ENCODE data around the gene SHPK.

DNA sequence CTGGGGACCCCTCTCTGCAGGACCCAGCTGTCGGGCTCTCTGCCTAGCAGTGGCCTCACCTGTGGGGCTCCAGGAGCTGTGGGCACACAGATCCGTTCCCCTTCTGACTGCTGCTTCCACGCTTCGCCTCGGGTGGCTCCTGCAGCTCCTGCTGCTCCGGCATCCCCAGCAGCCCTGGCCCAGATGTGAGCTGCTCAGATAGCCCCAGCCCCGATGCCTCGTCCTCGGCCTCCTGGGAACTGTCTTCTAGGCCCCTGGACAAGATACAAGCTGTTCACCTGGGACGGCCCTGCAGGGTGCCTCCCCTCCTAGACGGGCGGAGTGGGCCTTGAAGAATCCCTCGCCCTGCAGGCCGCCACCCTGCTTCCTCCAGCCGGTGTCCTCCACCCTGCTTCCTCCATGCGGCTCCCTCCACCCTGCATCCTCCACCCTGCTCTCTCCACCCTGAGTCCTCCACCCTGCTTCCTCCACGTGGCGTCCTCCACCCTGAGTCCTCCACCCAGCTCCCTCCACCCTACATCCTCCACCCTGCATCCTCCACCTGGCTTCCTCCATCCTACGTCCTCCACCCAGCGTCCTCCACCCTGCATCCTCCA is 43.6 kb upstream of the SHPK start:
- no peak for TF ChIP-seq RCOR1 (IDR thresholded peaks at IDR 0.05; ENCODE audit: low read depth, low read length)
- no peak for TF ChIP-seq MAFK (IDR thresholded peaks at IDR 0.05; ENCODE audit: partially characterized antibody)
- TF ChIP-seq CTCF (IDR thresholded peaks at IDR 0.05) = no peak
- TF ChIP-seq, protein P1, sequence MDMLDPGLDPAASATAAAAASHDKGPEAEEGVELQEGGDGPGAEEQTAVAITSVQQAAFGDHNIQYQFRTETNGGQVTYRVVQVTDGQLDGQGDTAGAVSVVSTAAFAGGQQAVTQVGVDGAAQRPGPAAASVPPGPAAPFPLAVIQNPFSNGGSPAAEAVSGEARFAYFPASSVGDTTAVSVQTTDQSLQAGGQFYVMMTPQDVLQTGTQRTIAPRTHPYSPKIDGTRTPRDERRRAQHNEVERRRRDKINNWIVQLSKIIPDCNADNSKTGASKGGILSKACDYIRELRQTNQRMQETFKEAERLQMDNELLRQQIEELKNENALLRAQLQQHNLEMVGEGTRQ (IDR thresholded peaks at IDR 0.05) = no peak
- no peak for TF ChIP-seq EP300 (IDR thresholded peaks at IDR 0.05)
- TF ChIP-seq JUN (IDR thresholded peaks at IDR 0.05) = no peak
- TF ChIP-seq CEBPB (IDR thresholded peaks at IDR 0.05) = no peak
- TF ChIP-seq CBX8 (IDR thresholded peaks at IDR 0.05) = no peak

All from A549 (cell line).